ENCODE measurements around the gene DGCR6L. TPM values are rescaled to one million over a fixed set of nuclear protein-coding genes. Genes with fewer than 3 reads are reported as not detected.

The DGCR6L gene
- total RNA-seq, 4 donors from 2014 or later: 29.7 to 67.6 (median 45.0) TPM

DNA sequence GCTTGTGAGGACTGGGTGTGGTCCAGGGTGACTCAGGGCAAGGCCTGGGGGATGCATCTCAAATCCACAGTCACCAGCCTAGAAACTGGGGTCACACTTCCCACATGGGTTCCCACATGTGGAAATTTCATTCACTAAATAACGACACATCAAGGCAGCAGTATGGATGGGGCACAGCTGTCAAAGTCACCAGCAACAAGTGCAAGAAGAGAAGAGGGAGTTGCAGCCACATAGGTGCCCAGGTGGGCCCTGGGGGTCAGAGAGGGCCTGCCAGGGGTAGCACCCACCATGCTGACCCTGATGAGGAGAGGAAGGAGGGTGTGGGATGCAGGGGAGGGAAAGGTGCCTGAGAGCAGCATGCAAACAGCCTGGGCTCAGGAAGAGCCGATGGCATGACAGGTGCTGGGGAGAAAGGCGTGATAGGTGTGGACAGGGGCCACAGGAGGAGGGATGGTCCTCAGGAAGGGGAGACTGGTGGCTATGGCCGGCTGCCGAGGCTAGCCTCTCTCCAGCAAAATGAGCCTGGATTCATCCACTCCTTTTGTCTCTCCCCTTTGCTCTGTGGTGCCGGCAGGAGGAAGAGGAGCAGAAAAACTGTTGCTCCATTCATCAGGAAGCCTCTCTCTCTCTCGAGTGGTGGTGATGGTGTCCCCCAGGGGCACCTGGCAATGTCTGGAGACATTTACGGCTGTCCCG, 22.3 kb downstream of the DGCR6L start:
- DNase-seq (ENCODE audit: low spot score) (no peak), ATAC-seq (ENCODE audit: low FRiP score) (no peak)
- TF ChIP-seq CTCF (IDR thresholded peaks at IDR 0.05): no peak

GRCh38 chr22:20296598-20296997, 23.3 kb downstream of the DGCR6L start:
- ATAC-seq (ENCODE audit: low FRiP score) (no peak), DNase-seq (ENCODE audit: low spot score) (no peak)
- TF ChIP-seq CTCF (IDR thresholded peaks at IDR 0.05): no peak

- TF ChIP-seq CTCF (IDR thresholded peaks at IDR 0.05): no peak
- no peak for ATAC-seq (ENCODE audit: low FRiP score)
- DNase-seq (ENCODE audit: low spot score): no peak
These were observed 24.4 kb downstream of the DGCR6L start for GRCh38 chr22:20295262-20296064.

- ATAC-seq (ENCODE audit: low FRiP score) (no peak), DNase-seq (ENCODE audit: low spot score) (no peak)
- TF ChIP-seq CTCF (IDR thresholded peaks at IDR 0.05): no peak
These were observed 27.1 kb downstream of the DGCR6L start for GRCh38 chr22:20292673-20293232.

- DNase-seq (ENCODE audit: low spot score) (no peak), ATAC-seq (ENCODE audit: low FRiP score) (no peak)
- no peak for TF ChIP-seq CTCF (IDR thresholded peaks at IDR 0.05)
These were observed 27.8 kb downstream of the DGCR6L start for GRCh38 chr22:20292108-20292507.

GRCh38 chr22:20291604-20292063, 28.2 kb downstream of the DGCR6L start:
- ATAC-seq (ENCODE audit: low FRiP score) (no peak), DNase-seq (ENCODE audit: low spot score) (no peak)
- no peak for TF ChIP-seq CTCF (IDR thresholded peaks at IDR 0.05)
